ENCODE data around the gene JRKL. TPM values are rescaled to one million over a fixed set of nuclear protein-coding genes. Genes with fewer than 3 reads are reported as not detected.

Gene JRKL
- polyA plus RNA-seq, 4 donors = 1.6 to 18.5 (median 4.3) TPM

GRCh38 chr11:96385187-96385586 is 4.6 kb upstream of the JRKL start:
- Histone ChIP-seq H3K4me1 (ENCODE audit: control insufficient read depth in 3 of 3, insufficient read depth in 2 of 3, low read depth in 1 of 3, low read length in 2 of 3) (peaks cover 0 to 3% (median 3%) of the 10 kb centered on the region in 3 donors), H3K4me3 (ENCODE audit: low read depth in 1 of 3, low read length in 3 of 3) (no peak overlapping the region), H3K36me3 (ENCODE audit: control insufficient read depth in 3 of 3, insufficient read depth in 2 of 3, low read depth in 1 of 3, low read length in 3 of 3) (peaks cover 0 to 4% (median 0%) of the 10 kb centered on the region in 3 donors), H3K9me3 (ENCODE audit: control insufficient read depth in 2 of 2, insufficient read depth in 1 of 2, low read depth in 1 of 2, low read length in 1 of 2) (no peaks in the 10 kb centered on the region), H3K27ac (ENCODE audit: low read depth in 1 of 3, low read length in 2 of 3) (no peak overlapping the region), H3K27me3 (ENCODE audit: control insufficient read depth in 3 of 3, insufficient read depth in 3 of 3, low read length in 3 of 3) (no peaks in the 10 kb centered on the region)
- DNase-seq = no peak
- FAIRE-seq = no peak
- WGBS, 3 donors = 79 to 93% (median 83%) methylated on average over 2 of the region's 2 CpGs

GRCh38 chr11:96388891-96389719 is 708 bp upstream of the JRKL start:
- WGBS, 3 donors = 0 to 1% (median 1%) methylated on average over 30 of the region's 30 CpGs
- H3K27ac ChIP-seq (ENCODE audit: low read depth in 1 of 3, low read length in 2 of 3) = peak overlapping the region in 2 of 3 donors; percentile 80 to 95
- H3K27me3 ChIP-seq (ENCODE audit: control insufficient read depth in 3 of 3, insufficient read depth in 3 of 3, low read length in 3 of 3) = no peaks in the 10 kb centered on the region
- peaks cover 0 to 3% (median 3%) of the 10 kb centered on the region in 3 donors for H3K4me1 ChIP-seq (ENCODE audit: control insufficient read depth in 3 of 3, insufficient read depth in 2 of 3, low read depth in 1 of 3, low read length in 2 of 3)
- DNase-seq = no peak
- H3K36me3 ChIP-seq (ENCODE audit: control insufficient read depth in 3 of 3, insufficient read depth in 2 of 3, low read depth in 1 of 3, low read length in 3 of 3) = peaks cover 0 to 2% (median 0%) of the 10 kb centered on the region in 3 donors
- FAIRE-seq = no peak
- peaks cover 0 to 9% of the 10 kb centered on the region in 2 donors for H3K9me3 ChIP-seq (ENCODE audit: control insufficient read depth in 2 of 2, insufficient read depth in 1 of 2, low read depth in 1 of 2, low read length in 1 of 2)
- H3K4me3 ChIP-seq (ENCODE audit: low read depth in 1 of 3, low read length in 3 of 3) = peak overlapping the region; percentile 47 to 94 (median 77)

GRCh38 chr11:96390488-96390792 is 627 bp downstream of the JRKL start:
- peak in 1 of 2 donors; percentile 40 for DNase-seq
- H3K27ac ChIP-seq (ENCODE audit: low read depth in 1 of 3, low read length in 2 of 3) = peak overlapping the region; percentile 90 to 97 (median 95)

GRCh38 chr11:96391698-96392307 is 2.0 kb downstream of the JRKL start:
- Histone ChIP-seq H3K9me3 (ENCODE audit: control insufficient read depth in 2 of 2, insufficient read depth in 1 of 2, low read depth in 1 of 2, low read length in 1 of 2) (peaks cover 0 to 9% of the 10 kb centered on the region in 2 donors), H3K27me3 (ENCODE audit: control insufficient read depth in 3 of 3, insufficient read depth in 3 of 3, low read length in 3 of 3) (no peaks in the 10 kb centered on the region), H3K27ac (ENCODE audit: low read depth in 1 of 3, low read length in 2 of 3) (no peak overlapping the region), H3K4me3 (ENCODE audit: low read depth in 1 of 3, low read length in 3 of 3) (no peak overlapping the region), H3K4me1 (ENCODE audit: control insufficient read depth in 3 of 3, insufficient read depth in 2 of 3, low read depth in 1 of 3, low read length in 2 of 3) (peaks cover 0 to 3% (median 3%) of the 10 kb centered on the region in 3 donors), H3K36me3 (ENCODE audit: control insufficient read depth in 3 of 3, insufficient read depth in 2 of 3, low read depth in 1 of 3, low read length in 3 of 3) (no peaks in the 10 kb centered on the region)
- 89 to 97% (median 90%) methylated on average over 3 of the region's 3 CpGs for WGBS, 3 donors
- DNase-seq (no peak), FAIRE-seq (no peak)

More at GRCh38 chr11:96390488-96390792, 627 bp downstream of the JRKL start:
- H3K36me3 ChIP-seq (ENCODE audit: control insufficient read depth in 3 of 3, insufficient read depth in 2 of 3, low read depth in 1 of 3, low read length in 3 of 3) = peaks cover 0 to 2% (median 0%) of the 10 kb centered on the region in 3 donors
- H3K9me3 ChIP-seq (ENCODE audit: control insufficient read depth in 2 of 2, insufficient read depth in 1 of 2, low read depth in 1 of 2, low read length in 1 of 2) = peaks cover 0 to 9% of the 10 kb centered on the region in 2 donors
- H3K27me3 ChIP-seq (ENCODE audit: control insufficient read depth in 3 of 3, insufficient read depth in 3 of 3, low read length in 3 of 3) = no peaks in the 10 kb centered on the region
- peaks cover 0 to 3% (median 3%) of the 10 kb centered on the region in 3 donors for H3K4me1 ChIP-seq (ENCODE audit: control insufficient read depth in 3 of 3, insufficient read depth in 2 of 3, low read depth in 1 of 3, low read length in 2 of 3)
- peak overlapping the region; percentile 47 to 94 (median 77) for H3K4me3 ChIP-seq (ENCODE audit: low read depth in 1 of 3, low read length in 3 of 3)
- no peak for FAIRE-seq
- WGBS, 3 donors = 10 to 25% (median 13%) methylated on average over 6 of the region's 6 CpGs

- no peak overlapping the region for H3K27ac ChIP-seq (ENCODE audit: low read depth in 1 of 3, low read length in 2 of 3)
- H3K27me3 ChIP-seq (ENCODE audit: control insufficient read depth in 3 of 3, insufficient read depth in 3 of 3, low read length in 3 of 3) = no peaks in the 10 kb centered on the region
- H3K4me3 ChIP-seq (ENCODE audit: low read depth in 1 of 3, low read length in 3 of 3) = no peak overlapping the region
- peaks cover 0 to 9% of the 10 kb centered on the region in 2 donors for H3K9me3 ChIP-seq (ENCODE audit: control insufficient read depth in 2 of 2, insufficient read depth in 1 of 2, low read depth in 1 of 2, low read length in 1 of 2)
- DNase-seq = peak; percentile 34 to 41
- no peak for FAIRE-seq
- H3K4me1 ChIP-seq (ENCODE audit: control insufficient read depth in 3 of 3, insufficient read depth in 2 of 3, low read depth in 1 of 3, low read length in 2 of 3) = no peaks in the 10 kb centered on the region
- no peaks in the 10 kb centered on the region for H3K36me3 ChIP-seq (ENCODE audit: control insufficient read depth in 3 of 3, insufficient read depth in 2 of 3, low read depth in 1 of 3, low read length in 3 of 3)
- WGBS, 3 donors = 4 to 20% (median 6%) methylated on average over 1 of the region's 1 CpG
Measured at GRCh38 chr11:96393753-96394348, 4.0 kb downstream of the JRKL start.

GRCh38 chr11:96394773-96395172 is 5.0 kb downstream of the JRKL start:
- Histone ChIP-seq H3K36me3 (ENCODE audit: control insufficient read depth in 3 of 3, insufficient read depth in 2 of 3, low read depth in 1 of 3, low read length in 3 of 3) (no peaks in the 10 kb centered on the region), H3K9me3 (ENCODE audit: control insufficient read depth in 2 of 2, insufficient read depth in 1 of 2, low read depth in 1 of 2, low read length in 1 of 2) (peaks cover 0 to 9% of the 10 kb centered on the region in 2 donors), H3K27ac (ENCODE audit: low read depth in 1 of 3, low read length in 2 of 3) (no peak overlapping the region), H3K4me1 (ENCODE audit: control insufficient read depth in 3 of 3, insufficient read depth in 2 of 3, low read depth in 1 of 3, low read length in 2 of 3) (no peaks in the 10 kb centered on the region), H3K4me3 (ENCODE audit: low read depth in 1 of 3, low read length in 3 of 3) (no peak overlapping the region), H3K27me3 (ENCODE audit: control insufficient read depth in 3 of 3, insufficient read depth in 3 of 3, low read length in 3 of 3) (no peaks in the 10 kb centered on the region)
- FAIRE-seq (no peak), DNase-seq (no peak)

- H3K9me3 ChIP-seq (ENCODE audit: control insufficient read depth in 2 of 2, insufficient read depth in 1 of 2, low read depth in 1 of 2, low read length in 1 of 2) = no peaks in the 10 kb centered on the region
- no peaks in the 10 kb centered on the region for H3K36me3 ChIP-seq (ENCODE audit: control insufficient read depth in 3 of 3, insufficient read depth in 2 of 3, low read depth in 1 of 3, low read length in 3 of 3)
- DNase-seq = no peak
- WGBS, 3 donors = 73 to 81% (median 74%) methylated on average over 4 of the region's 4 CpGs
- no peak for FAIRE-seq
- no peaks in the 10 kb centered on the region for H3K4me1 ChIP-seq (ENCODE audit: control insufficient read depth in 3 of 3, insufficient read depth in 2 of 3, low read depth in 1 of 3, low read length in 2 of 3)
- no peak overlapping the region for H3K4me3 ChIP-seq (ENCODE audit: low read depth in 1 of 3, low read length in 3 of 3)
- H3K27me3 ChIP-seq (ENCODE audit: control insufficient read depth in 3 of 3, insufficient read depth in 3 of 3, low read length in 3 of 3) = no peaks in the 10 kb centered on the region
- no peak overlapping the region for H3K27ac ChIP-seq (ENCODE audit: low read depth in 1 of 3, low read length in 2 of 3)
Measured at GRCh38 chr11:96396637-96397036, 6.8 kb downstream of the JRKL start.

- WGBS, 3 donors = 92 to 94% (median 92%) methylated on average over 3 of the region's 3 CpGs
- Histone ChIP-seq H3K27me3 (ENCODE audit: control insufficient read depth in 3 of 3, insufficient read depth in 3 of 3, low read length in 3 of 3) (no peaks in the 10 kb centered on the region), H3K27ac (ENCODE audit: low read depth in 1 of 3, low read length in 2 of 3) (no peak overlapping the region), H3K36me3 (ENCODE audit: control insufficient read depth in 3 of 3, insufficient read depth in 2 of 3, low read depth in 1 of 3, low read length in 3 of 3) (no peaks in the 10 kb centered on the region), H3K4me1 (ENCODE audit: control insufficient read depth in 3 of 3, insufficient read depth in 2 of 3, low read depth in 1 of 3, low read length in 2 of 3) (no peaks in the 10 kb centered on the region), H3K9me3 (ENCODE audit: control insufficient read depth in 2 of 2, insufficient read depth in 1 of 2, low read depth in 1 of 2, low read length in 1 of 2) (no peaks in the 10 kb centered on the region), H3K4me3 (ENCODE audit: low read depth in 1 of 3, low read length in 3 of 3) (no peak overlapping the region)
- DNase-seq (no peak), FAIRE-seq (no peak)
Measured at GRCh38 chr11:96397863-96398262, 8.1 kb downstream of the JRKL start.

All from small intestine (tissue), 7 donors.